ENCODE results near the gene PRUNE1.

PRUNE1 gene

DNA sequence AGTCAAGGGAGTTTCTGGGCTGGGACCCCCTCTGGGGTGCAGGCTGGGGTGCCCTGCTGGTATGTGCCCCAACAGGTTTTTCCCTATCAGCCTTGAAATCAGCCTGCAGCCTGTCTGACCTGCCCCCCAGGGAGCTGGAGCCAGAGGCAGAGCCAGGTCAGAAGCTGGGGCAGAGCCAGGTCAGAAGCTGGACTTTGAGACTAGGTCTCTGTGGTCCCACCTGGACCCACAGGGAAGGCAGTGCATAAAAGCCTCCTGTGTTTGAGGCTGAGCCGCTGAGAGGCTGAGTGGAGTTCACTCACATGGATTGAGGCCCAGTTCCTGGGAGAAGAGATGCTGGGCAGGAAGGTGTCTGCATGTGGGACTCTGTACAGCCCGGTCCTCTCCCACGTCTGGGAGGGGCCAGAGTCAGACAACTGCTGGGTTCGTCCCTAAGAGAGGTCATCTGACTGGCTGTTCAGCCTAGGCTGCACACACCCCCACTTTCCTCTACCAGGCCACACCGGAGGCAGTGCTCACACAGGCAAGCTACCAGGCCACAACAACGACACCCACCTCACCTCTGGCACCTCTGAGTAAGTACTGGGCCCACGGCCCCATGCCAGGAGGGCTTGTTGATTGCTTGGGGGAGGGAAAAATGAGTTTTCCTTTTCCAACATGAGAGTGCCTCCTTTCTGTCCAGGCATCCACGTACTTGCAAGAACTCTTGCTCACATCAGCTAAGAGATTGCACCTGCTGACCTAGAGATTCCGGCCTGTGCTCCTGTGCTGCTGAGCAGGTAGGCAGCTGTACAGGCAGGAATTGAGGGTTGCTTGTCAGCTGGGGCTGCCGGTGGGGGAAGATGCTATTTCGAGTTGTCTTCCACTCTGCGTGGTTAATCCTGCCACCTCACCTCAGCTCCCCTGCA, 26.2 kb upstream of the PRUNE1 start, which contains the start of gene ANXA9:
TSS of gene ANXA9 (plus strand) at position 488 of the 908 bp plus-strand sequence. CDS start 814 bp downstream, outside the sequence.
- H3K27ac Mint-ChIP-seq (ENCODE audit: low read depth): no peak within 1 kb of the TSS
- H3K27me3 Mint-ChIP-seq: no peaks in the 10 kb centered on the region
- DNase-seq (ENCODE audit: low spot score in 2 of 2) (no peak), ATAC-seq (replicated peaks; ENCODE audit: extremely low read depth, poor library complexity, severe bottlenecking) (no peak)
- no peak within 1 kb of the TSS for H3K4me3 Mint-ChIP-seq
- H3K4me1 Mint-ChIP-seq: peaks cover 8% of the 10 kb centered on the region
- H3K36me3 Mint-ChIP-seq (ENCODE audit: insufficient read depth): no peaks in the 10 kb centered on the region
- no peaks in the 10 kb centered on the region for H3K9me3 Mint-ChIP-seq

DNA sequence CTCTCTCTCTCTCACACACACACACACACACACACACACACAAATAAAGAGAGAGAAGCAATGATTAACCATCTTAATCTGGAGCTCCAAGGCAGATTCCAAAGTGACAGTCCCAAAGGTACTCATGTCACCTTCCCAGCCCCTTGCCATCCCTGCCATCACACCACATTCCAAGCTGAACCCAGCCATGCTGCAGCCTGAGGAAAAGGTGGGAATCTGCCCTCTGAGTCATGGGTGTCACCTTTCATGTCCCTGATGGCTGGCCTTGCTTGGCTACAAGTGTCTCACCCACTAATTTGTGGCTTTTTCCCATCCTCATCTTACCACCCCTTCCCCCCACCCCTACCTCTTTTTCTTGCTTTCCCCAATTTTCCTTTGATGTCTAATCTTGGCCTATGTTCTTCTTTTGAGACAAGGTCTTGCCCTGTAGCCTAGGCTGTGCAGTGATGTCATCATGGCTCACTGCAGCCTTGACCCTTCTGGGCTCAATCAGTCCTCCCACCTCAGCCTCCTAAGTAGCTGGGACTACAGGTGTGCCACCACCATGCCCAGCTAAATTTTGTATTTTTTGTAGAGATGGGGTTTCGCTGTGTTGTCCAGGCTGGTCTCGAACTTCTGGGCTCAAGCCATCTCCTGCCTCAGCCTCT, 22.9 kb upstream of the PRUNE1 start:
- Mint-ChIP-seq H3K27ac (ENCODE audit: low read depth) (no peak overlapping the region), H3K4me1 (no peaks in the 10 kb centered on the region), H3K27me3 (no peaks in the 10 kb centered on the region), H3K9me3 (no peaks in the 10 kb centered on the region), H3K36me3 (ENCODE audit: insufficient read depth) (no peaks in the 10 kb centered on the region), H3K4me3 (no peak overlapping the region)
- DNase-seq (ENCODE audit: low spot score in 2 of 2) (no peak), ATAC-seq (replicated peaks; ENCODE audit: extremely low read depth, poor library complexity, severe bottlenecking) (no peak)

DNA sequence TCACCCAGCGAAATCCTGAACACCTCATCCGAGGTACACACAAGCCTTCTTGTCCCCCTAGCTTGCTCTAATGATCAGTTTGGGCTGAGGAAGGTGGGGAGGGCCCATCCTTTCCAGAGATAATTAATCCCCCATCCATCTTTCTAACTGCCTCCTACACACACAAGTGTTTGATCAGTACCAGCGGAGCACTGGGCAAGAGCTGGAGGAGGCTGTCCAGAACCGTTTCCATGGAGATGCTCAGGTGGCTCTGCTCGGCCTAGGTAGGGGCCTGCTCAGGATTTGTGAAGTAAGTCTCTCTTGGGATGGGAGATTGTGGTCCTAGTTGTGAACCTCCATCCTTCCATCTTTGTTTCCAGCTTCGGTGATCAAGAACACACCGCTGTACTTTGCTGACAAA, 20.3 kb upstream of the PRUNE1 start:
- H3K4me1 Mint-ChIP-seq: no peaks in the 10 kb centered on the region
- no peak overlapping the region for H3K4me3 Mint-ChIP-seq
- no peak for DNase-seq (ENCODE audit: low spot score in 2 of 2)
- no peak for ATAC-seq (replicated peaks; ENCODE audit: extremely low read depth, poor library complexity, severe bottlenecking)
- H3K9me3 Mint-ChIP-seq: no peaks in the 10 kb centered on the region
- H3K36me3 Mint-ChIP-seq (ENCODE audit: insufficient read depth): no peaks in the 10 kb centered on the region
- no peaks in the 10 kb centered on the region for H3K27me3 Mint-ChIP-seq
- no peak overlapping the region for H3K27ac Mint-ChIP-seq (ENCODE audit: low read depth)

DNA sequence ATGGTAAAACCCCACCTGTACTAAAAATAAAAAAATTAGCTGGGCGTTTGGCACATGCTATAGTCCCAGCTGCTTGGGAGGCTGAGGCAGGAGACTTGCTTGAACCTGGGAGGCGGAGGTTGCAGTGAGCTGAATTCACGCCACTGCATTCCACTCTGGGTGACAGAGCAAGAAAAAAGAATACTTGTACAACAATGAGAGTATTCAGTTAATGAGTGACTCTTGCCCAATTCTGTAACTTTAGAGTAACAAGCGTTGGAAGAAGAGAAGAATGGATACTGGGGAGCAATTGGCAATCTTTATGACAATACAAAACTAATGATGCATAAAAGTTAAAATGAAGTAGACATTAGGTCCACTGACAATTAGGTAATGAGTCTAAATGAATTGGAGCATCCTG, 15.6 kb upstream of the PRUNE1 start:
- H3K4me3 Mint-ChIP-seq: no peak overlapping the region

DNA sequence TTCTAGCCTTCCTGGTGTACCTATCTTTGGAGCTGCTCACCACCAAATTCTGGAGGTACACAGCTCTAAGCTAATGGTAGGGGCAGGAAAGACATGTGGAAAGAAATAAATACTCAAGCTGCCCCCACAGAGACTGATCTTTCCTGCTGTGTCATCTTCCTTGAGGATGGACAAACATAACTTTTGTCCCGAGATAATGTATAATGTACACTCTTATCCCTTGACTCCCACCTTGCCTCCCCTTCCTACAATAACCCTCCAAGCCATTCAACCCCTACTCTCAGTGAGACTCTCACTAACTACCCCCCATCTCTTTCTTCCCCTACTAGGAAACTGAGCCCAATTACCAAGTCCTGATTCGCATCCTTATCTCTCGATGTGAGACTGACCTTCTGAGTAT, 14.0 kb upstream of the PRUNE1 start:
- ATAC-seq (replicated peaks; ENCODE audit: extremely low read depth, poor library complexity, severe bottlenecking) (no peak), DNase-seq (ENCODE audit: low spot score in 2 of 2) (no peak)
- Mint-ChIP-seq H3K36me3 (ENCODE audit: insufficient read depth) (peaks cover 3% of the 10 kb centered on the region), H3K27me3 (no peaks in the 10 kb centered on the region), H3K9me3 (no peaks in the 10 kb centered on the region), H3K27ac (ENCODE audit: low read depth) (no peak overlapping the region), H3K4me1 (no peaks in the 10 kb centered on the region), H3K4me3 (no peak overlapping the region)

More for the DNA sequence above, 15.6 kb upstream of the PRUNE1 start:
- H3K4me1 Mint-ChIP-seq: no peaks in the 10 kb centered on the region
- DNase-seq (ENCODE audit: low spot score in 2 of 2) (no peak), ATAC-seq (replicated peaks; ENCODE audit: extremely low read depth, poor library complexity, severe bottlenecking) (no peak)
- H3K36me3 Mint-ChIP-seq (ENCODE audit: insufficient read depth): peaks cover 3% of the 10 kb centered on the region
- H3K27ac Mint-ChIP-seq (ENCODE audit: low read depth): no peak overlapping the region
- H3K27me3 Mint-ChIP-seq: no peaks in the 10 kb centered on the region
- H3K9me3 Mint-ChIP-seq: no peaks in the 10 kb centered on the region

DNA sequence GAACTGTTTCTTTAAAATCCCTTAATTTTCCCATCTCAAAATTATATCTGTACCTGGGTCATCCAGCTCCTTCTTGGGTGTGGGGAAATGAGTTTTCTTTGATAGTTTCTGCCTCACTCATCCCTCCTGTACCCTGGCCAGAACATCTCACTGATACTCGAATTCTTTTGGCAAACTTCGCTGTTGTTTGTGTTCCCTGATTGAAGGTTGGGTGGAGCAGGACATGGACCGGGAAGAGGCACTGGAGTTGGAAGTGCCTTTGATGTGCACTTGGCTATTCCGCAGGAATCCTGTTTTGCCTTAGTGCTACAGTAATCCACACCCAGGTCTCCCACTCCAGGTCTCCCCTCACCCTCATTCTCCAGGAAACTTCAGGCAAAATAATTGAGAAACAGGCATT, 12.8 kb upstream of the PRUNE1 start:
- Mint-ChIP-seq H3K9me3 (no peaks in the 10 kb centered on the region), H3K4me3 (peak overlapping the region; percentile 44), H3K4me1 (no peaks in the 10 kb centered on the region), H3K36me3 (ENCODE audit: insufficient read depth) (peaks cover 3% of the 10 kb centered on the region), H3K27me3 (peaks cover 4% of the 10 kb centered on the region), H3K27ac (ENCODE audit: low read depth) (no peak overlapping the region)
- ATAC-seq (replicated peaks; ENCODE audit: extremely low read depth, poor library complexity, severe bottlenecking) (no peak), DNase-seq (ENCODE audit: low spot score in 2 of 2) (no peak)

DNA sequence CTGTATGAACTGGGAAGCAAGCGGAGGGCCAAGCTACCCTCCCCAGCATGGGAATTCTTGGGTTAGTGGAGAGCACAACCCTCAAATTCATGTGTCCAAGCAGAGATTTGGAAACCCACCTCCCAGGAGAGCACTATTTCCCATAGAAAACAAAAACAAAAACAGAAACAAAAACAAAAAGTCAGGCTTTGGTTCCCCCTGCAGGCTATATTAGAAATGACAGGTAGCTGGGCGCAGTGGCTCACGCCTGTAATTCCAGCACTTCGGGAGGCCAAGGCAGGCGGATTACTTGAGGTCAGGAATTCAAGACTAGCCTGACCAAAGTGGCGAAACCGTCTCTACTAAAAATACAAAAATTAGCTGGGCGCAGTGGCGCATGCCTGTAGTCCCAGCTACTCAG, 12.4 kb upstream of the PRUNE1 start:
- ATAC-seq (replicated peaks; ENCODE audit: extremely low read depth, poor library complexity, severe bottlenecking) (no peak), DNase-seq (ENCODE audit: low spot score in 2 of 2) (peak in 1 of 2 donors; percentile 19)
- no peaks in the 10 kb centered on the region for H3K9me3 Mint-ChIP-seq
- peaks cover 5% of the 10 kb centered on the region for H3K36me3 Mint-ChIP-seq (ENCODE audit: insufficient read depth)
- peak overlapping the region; percentile 44 for H3K4me3 Mint-ChIP-seq
- no peaks in the 10 kb centered on the region for H3K4me1 Mint-ChIP-seq
- peaks cover 8% of the 10 kb centered on the region for H3K27me3 Mint-ChIP-seq
- no peak overlapping the region for H3K27ac Mint-ChIP-seq (ENCODE audit: low read depth)

DNA sequence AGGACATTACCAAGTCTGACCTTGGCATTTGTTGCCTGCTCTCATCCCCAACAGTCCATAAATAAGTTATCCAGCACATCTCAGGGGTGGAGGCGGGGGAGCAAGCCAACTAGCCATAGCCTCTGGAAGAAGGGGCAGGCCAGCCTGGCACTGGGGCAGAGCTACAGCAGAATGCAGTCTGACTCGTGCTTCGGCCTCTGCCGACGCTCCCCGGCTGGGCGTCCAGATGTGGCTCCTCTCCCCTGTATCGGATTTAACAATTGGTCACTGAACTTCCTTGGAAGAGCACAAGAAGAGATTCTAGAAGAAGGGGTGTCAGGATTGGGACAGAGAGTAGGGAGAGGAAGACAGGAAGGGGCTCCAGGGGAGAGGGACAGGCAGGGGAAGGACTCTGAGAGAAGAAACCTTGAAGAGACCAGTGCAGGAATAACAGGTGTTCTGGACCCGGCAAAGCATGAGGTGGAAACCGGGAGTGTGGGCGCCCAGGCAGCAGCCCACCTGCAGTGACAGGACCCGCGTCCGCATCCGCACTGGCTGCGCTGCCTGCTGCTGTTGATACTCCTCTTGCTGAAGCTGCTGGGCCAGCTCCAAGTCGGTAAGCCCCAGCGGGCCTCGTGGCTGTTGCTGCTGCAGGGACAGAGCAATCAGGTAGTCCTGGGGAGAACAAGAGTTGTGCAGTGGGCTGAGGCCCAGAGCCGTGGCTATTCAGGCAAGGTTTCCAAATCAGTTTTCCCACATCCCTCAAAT, 10.9 kb upstream of the PRUNE1 start:
- Mint-ChIP-seq H3K4me1 (peaks cover under 1% of the 10 kb centered on the region), H3K4me3 (no peak overlapping the region), H3K27me3 (peaks cover 10% of the 10 kb centered on the region), H3K36me3 (ENCODE audit: insufficient read depth) (peaks cover 5% of the 10 kb centered on the region), H3K9me3 (no peaks in the 10 kb centered on the region), H3K27ac (ENCODE audit: low read depth) (no peak overlapping the region)
- DNase-seq (ENCODE audit: low spot score in 2 of 2) (no peak), ATAC-seq (replicated peaks; ENCODE audit: extremely low read depth, poor library complexity, severe bottlenecking) (no peak)

DNA sequence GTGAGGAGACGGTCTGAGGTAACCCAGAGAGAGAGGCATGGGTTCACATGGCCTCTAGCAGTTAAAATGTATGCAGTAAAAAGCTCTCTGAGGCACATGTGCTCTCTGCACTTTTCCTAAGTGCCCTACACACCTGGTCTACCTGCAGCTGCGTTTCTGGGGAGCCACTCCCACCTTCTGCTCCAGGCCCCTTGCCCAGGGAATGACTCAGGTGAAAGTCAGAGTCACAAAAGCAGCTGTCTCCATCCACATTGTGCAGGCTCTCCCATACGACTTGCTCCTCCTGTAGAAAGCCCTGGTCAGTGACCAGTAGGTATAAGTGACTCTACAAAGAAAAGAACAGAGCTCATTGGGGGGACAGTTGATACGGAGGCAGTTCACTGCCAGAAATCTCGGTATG, 10.3 kb upstream of the PRUNE1 start:
- Mint-ChIP-seq H3K4me3 (no peak overlapping the region), H3K27me3 (peaks cover 10% of the 10 kb centered on the region), H3K36me3 (ENCODE audit: insufficient read depth) (peaks cover 5% of the 10 kb centered on the region), H3K9me3 (no peaks in the 10 kb centered on the region), H3K27ac (ENCODE audit: low read depth) (no peak overlapping the region), H3K4me1 (peaks cover 7% of the 10 kb centered on the region)
- DNase-seq (ENCODE audit: low spot score in 2 of 2) (no peak), ATAC-seq (replicated peaks; ENCODE audit: extremely low read depth, poor library complexity, severe bottlenecking) (no peak)

DNA sequence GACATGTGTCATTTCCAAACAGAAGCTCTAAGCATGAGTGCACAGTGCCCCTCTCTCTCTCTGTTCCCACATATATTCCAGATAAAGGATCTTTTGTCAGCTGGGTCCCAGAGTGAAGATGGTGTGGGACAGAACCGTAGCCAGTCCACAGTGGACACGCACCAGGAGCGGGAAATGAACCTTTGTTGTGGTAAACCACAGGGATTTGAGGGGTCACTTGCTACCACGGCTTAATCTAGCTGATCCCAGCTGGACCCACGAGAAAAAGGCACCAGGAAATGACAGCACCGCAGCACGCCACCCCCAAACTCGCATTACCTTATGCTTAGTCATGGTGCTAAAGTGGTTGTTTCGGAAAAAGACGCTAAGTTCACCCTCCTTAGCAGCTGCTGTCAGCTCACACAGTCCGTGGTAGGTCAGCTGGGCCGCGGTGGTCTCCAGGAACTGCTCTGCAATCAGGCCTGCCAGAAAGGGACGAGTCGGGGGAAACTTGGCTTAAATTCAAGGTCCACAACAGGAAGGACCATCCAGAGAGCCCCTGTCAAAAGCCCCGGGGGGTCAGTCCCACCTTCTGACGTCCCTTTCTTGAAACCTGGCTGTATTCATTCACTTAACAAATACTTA, 9.1 kb upstream of the PRUNE1 start:
- Mint-ChIP-seq H3K27ac (ENCODE audit: low read depth) (no peak overlapping the region), H3K36me3 (ENCODE audit: insufficient read depth) (peaks cover 5% of the 10 kb centered on the region), H3K4me1 (peaks cover 9% of the 10 kb centered on the region), H3K4me3 (no peak overlapping the region), H3K27me3 (peaks cover 10% of the 10 kb centered on the region), H3K9me3 (no peaks in the 10 kb centered on the region)
- no peak for ATAC-seq (replicated peaks; ENCODE audit: extremely low read depth, poor library complexity, severe bottlenecking)
- DNase-seq (ENCODE audit: low spot score in 2 of 2): no peak

DNA sequence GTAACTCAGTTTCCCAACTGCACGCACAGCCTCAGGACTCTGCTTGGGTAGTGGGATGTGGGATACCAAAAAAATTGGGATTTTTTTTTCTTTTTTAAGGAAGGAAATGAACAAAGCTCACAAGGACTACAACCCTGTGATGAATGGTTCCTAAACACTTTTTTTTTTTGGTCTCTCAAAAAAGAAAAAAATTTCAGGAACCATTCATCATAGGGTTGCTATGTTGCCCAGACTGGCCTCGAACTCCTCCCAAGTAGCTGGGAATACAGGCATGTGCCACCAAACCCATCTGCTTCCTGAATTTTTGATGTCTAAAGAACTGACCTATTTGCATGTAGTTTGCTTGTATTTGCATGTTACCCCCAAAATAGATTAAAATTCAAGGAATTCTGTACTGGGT, 8.3 kb upstream of the PRUNE1 start:
- peaks cover 9% of the 10 kb centered on the region for H3K4me1 Mint-ChIP-seq
- no peak for DNase-seq (ENCODE audit: low spot score in 2 of 2)
- no peaks in the 10 kb centered on the region for H3K9me3 Mint-ChIP-seq
- H3K4me3 Mint-ChIP-seq: no peak overlapping the region
- ATAC-seq (replicated peaks; ENCODE audit: extremely low read depth, poor library complexity, severe bottlenecking): no peak
- H3K36me3 Mint-ChIP-seq (ENCODE audit: insufficient read depth): peaks cover 5% of the 10 kb centered on the region
- H3K27ac Mint-ChIP-seq (ENCODE audit: low read depth): no peak overlapping the region
- peaks cover 10% of the 10 kb centered on the region for H3K27me3 Mint-ChIP-seq

DNA sequence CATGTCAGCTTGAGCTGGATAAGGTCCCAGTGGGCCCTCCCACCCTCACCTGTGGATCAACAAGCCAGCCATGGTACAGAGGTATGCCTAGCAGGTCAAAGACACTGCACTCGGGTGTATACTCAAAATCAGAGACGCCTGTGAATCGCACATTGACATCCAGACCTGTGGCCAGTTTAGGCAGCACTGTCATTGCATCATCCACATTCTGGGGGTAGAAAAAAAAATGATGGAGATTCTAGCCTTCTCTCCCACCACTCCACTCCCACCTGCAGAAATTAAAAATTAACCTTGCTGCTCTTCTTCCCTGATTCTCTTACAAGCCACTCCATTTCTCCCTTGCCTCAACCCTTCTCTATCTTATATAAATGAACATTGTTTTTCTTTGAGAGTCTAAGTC, 7.8 kb upstream of the PRUNE1 start:
- H3K27me3 Mint-ChIP-seq: peaks cover 10% of the 10 kb centered on the region
- DNase-seq (ENCODE audit: low spot score in 2 of 2) (no peak), ATAC-seq (replicated peaks; ENCODE audit: extremely low read depth, poor library complexity, severe bottlenecking) (no peak)
- H3K36me3 Mint-ChIP-seq (ENCODE audit: insufficient read depth): peaks cover 5% of the 10 kb centered on the region
- no peaks in the 10 kb centered on the region for H3K9me3 Mint-ChIP-seq
- H3K27ac Mint-ChIP-seq (ENCODE audit: low read depth): no peak overlapping the region
- H3K4me3 Mint-ChIP-seq: no peak overlapping the region
- peaks cover 11% of the 10 kb centered on the region for H3K4me1 Mint-ChIP-seq
